ENCODE data around the gene NKTR. TPM values are rescaled to one million over a fixed set of nuclear protein-coding genes. Genes with fewer than 3 reads are reported as not detected.

The NKTR gene
- total RNA-seq, 1 donor from 2014 or later = 80.9 TPM

DNA sequence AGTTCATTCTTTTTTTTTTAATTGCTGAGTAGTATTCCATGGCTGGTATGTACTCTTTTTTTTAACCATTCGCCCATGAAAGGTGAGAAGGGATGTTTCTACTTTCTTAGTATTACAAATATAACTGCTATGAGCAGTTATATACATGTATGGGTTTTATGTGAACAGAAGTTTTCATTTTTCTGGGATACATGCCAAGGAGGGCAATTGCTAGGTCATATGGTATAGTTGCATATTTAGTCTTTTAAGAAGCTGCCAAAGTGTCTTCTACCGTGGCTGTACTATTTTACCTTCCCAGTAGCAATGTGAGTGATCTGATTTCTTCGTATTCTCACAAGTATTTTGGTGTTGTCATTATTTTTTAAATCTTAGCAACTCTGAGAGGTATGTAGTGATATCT, 73.7 kb downstream of the NKTR start:
- no peaks in the 10 kb centered on the region for H3K4me1 Mint-ChIP-seq
- intact Hi-C loops (cut with micrococcal nuclease) = no loop called here
- peaks cover 21% of the 10 kb centered on the region for H3K9me3 Mint-ChIP-seq
- peaks cover 11% of the 10 kb centered on the region for H3K27me3 Mint-ChIP-seq
- no peaks in the 10 kb centered on the region for H3K36me3 Mint-ChIP-seq (ENCODE audit: low read depth)
- no peak overlapping the region for H3K4me3 Mint-ChIP-seq
- no peak for DNase-seq
- H3K27ac Mint-ChIP-seq = no peak overlapping the region

DNA sequence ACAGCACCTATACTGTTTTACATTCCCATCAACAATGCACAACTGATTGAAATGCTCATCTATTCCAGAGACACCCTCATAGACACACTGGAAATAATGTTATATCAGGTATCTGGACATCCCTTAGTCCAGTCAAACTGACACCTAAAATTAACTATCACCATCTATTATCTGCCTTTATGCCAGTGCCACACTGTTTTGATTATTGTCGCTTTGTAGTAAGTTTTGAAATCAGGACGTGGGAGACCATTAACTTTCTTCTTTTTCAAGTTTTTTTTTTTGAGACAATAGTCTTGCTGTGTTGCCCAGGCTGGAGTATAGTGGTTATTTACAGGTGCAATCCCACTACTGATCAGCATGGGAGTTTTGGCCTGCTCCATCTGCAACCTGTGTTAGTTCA, 75.4 kb downstream of the NKTR start:
- Mint-ChIP-seq H3K27ac (no peak overlapping the region), H3K36me3 (ENCODE audit: low read depth) (no peaks in the 10 kb centered on the region)

DNA sequence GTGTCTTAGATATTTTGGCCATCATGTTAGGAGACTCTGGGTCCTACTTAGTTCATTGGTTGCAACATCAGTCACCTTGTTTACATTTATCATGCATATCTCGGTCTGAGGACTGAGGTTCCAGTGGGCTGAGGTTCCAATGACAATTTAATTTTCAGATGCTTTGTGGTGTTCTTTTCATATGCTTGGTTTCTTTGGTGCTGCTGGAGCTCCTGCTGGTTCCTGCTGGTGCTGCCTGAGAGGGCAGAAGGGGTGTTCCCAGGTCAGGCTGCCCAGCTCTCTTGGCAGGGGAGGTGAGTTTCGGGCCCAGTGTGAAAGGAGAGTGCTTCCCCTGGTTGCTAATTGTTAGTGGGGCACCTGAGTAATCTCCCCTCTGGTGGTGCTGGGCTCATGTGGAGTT, 78.0 kb downstream of the NKTR start:
- Mint-ChIP-seq H3K36me3 (ENCODE audit: low read depth) (no peaks in the 10 kb centered on the region), H3K27ac (no peak overlapping the region), H3K9me3 (peaks cover 23% of the 10 kb centered on the region), H3K27me3 (peaks cover 10% of the 10 kb centered on the region), H3K4me3 (no peak overlapping the region), H3K4me1 (no peaks in the 10 kb centered on the region)
- no peak for DNase-seq
- intact Hi-C loops (cut with micrococcal nuclease) = no loop called here

More for the DNA sequence above, 75.4 kb downstream of the NKTR start:
- peaks cover 11% of the 10 kb centered on the region for H3K27me3 Mint-ChIP-seq
- no peak overlapping the region for H3K4me3 Mint-ChIP-seq
- intact Hi-C loops (cut with micrococcal nuclease) = no loop called here
- no peak for DNase-seq
- H3K4me1 Mint-ChIP-seq = no peaks in the 10 kb centered on the region
- H3K9me3 Mint-ChIP-seq = peaks cover 23% of the 10 kb centered on the region

DNA sequence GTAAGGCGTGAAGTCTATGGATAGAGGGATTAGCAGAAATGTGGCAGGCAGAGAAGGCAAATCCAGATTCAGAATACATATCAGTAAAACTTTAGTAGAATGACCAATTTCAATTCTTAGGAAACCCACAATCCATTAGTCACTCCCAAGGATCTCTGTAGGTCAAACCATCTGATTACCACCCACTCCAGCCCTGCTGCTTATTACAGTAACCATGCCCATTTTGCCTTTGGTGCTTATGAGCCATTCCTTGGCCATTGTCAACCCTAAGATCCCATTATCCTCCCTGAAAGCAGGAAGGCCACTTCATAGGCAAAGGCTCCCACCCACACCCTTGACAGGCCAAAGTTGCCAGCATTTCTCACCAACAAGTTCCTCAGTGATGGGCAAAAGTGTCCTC, 79.8 kb downstream of the NKTR start:
- Mint-ChIP-seq H3K9me3 (peaks cover 23% of the 10 kb centered on the region), H3K27ac (no peak overlapping the region), H3K36me3 (ENCODE audit: low read depth) (no peaks in the 10 kb centered on the region), H3K4me1 (no peaks in the 10 kb centered on the region), H3K27me3 (peaks cover 3% of the 10 kb centered on the region), H3K4me3 (no peak overlapping the region)
- intact Hi-C loops (cut with micrococcal nuclease) = no loop called here
- no peak for DNase-seq

DNA sequence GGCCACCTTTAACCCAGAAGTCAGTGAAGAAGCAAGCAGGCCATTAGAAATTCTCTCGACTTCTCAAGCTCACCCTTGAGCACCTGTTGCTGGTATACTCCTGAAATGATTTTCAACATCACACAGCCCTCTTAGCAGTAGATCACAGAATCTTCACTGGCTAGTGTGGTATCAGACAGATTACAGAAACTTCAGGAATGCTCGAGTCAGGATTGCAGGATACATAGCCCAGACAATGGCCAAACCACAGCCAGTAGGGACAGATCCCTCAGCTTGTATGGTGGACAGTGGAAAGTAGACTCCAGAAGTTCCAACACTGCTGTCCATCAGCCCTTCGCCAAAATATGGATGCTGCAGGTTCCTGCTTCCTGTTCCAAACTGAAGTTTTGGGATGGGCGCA, 80.3 kb downstream of the NKTR start:
- no peak for DNase-seq
- Mint-ChIP-seq H3K4me3 (no peak overlapping the region), H3K27ac (no peak overlapping the region), H3K36me3 (ENCODE audit: low read depth) (no peaks in the 10 kb centered on the region), H3K4me1 (peaks cover under 1% of the 10 kb centered on the region), H3K9me3 (peaks cover 23% of the 10 kb centered on the region), H3K27me3 (peaks cover 6% of the 10 kb centered on the region)
- intact Hi-C loops (cut with micrococcal nuclease) = no loop called here

DNA sequence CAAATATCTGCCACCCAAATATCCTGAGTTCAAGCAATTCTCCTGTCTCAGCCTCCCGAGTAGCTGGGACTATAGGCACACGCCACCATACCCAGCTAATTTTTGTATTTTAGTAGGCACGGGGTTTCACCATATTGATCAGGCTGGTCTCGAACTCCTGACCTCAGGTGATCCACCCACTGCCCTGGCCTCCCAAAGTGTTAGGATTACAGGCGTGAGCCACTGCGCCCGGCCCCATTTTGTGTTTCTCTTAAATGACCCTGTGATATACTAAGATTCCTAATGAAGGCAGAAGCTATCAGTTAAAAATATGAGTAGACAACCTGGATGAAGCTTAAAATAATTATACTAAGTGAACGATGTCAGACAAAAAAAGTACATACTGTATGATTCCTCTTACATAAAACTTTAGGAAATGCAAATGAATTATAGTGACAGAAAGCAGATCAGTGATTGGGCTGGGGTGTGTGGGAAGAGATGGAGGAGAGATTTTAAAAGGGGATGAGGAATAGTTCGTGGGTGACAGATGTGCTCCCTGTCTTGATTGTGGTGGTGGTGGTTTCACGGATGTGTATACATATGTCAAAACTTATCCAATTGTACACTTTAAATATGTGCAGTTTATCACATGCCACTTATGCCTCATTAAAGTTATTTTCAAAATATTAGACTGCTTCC, 81.0 kb downstream of the NKTR start:
- H3K27ac Mint-ChIP-seq = no peak overlapping the region
- intact Hi-C loops (cut with micrococcal nuclease) = no loop called here
- H3K36me3 Mint-ChIP-seq (ENCODE audit: low read depth) = no peaks in the 10 kb centered on the region
- H3K9me3 Mint-ChIP-seq = peaks cover 19% of the 10 kb centered on the region
- H3K4me3 Mint-ChIP-seq = no peak overlapping the region
- H3K4me1 Mint-ChIP-seq = peaks cover 2% of the 10 kb centered on the region
- H3K27me3 Mint-ChIP-seq = peaks cover 8% of the 10 kb centered on the region
- no peak for DNase-seq

DNA sequence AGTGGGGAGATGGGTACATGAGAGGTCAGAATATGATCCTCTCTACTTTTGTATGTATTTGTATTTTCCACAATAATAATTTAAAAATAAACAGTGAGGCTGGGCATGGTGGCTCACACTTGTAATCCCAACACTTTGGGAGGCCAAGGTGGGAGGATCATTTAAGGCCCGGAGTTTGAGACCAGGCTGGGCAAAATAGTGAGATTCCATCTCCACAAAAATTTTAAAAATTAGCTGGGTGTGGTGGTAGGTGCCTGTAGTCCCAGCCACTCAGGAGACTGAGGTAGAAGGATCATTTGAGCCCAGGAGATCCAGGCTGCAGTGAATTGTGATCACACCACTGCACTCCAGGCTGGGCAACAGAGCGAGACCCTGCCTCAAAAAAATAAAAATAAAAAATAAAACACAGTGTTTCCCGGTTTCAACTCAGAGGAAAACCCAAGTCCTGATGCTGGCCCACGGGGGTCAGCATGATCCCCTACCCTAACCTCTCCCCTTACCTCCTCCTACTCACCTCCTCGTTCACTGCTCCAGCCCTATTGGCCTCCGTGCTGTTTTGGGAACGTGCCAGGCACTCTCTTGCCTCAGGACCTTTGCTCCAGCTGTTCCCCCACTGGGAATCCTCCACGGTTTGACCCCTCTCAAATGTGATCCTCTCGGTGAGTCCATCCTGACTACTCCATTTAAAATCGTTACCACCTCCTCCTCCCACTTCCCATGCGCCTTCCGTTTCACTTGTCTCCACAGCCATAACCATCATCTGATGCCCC, 82.0 kb downstream of the NKTR start:
- no peak for DNase-seq
- Mint-ChIP-seq H3K9me3 (peaks cover 13% of the 10 kb centered on the region), H3K27me3 (peaks cover 10% of the 10 kb centered on the region), H3K4me3 (no peak overlapping the region), H3K4me1 (peaks cover 2% of the 10 kb centered on the region), H3K36me3 (ENCODE audit: low read depth) (no peaks in the 10 kb centered on the region), H3K27ac (no peak overlapping the region)
- intact Hi-C loops (cut with micrococcal nuclease) = no loop called here

DNA sequence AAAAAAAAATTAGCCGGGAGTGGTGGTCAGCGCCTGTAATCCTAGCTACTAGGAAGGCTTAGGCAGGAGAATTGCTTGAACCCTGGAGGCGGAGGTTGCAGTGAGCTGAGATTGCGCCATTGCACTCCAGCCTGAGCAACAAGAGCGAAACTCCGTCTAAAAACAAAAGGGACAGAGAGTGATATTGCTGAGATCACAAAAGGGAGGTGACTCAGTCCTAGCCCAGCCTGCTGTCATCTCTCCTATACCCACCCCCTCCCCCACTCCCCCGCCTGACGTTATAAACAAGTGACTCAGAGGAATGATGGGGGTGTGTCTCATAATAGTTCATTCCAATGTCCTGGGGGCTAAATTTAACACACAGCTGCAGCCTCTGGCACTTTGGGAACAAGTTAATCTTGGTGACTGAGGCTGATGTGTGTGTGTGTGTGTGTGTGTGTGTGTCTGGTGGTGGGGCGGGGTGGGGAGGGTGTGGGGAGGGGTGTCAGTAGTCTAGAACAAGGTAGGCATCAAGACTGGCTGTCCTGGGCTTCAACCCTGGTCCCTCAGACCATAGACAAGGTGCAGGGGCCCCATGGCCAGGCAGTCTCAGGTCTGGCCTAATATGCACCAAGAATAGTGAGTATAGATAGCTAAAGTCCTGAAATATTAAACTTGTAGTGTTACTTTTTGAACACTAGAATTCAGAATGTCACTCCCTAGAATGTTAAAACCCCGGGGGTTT, 83.6 kb downstream of the NKTR start:
- no peak overlapping the region for H3K4me3 Mint-ChIP-seq
- intact Hi-C loops (cut with micrococcal nuclease) = loop anchor here (1.0 kb wide), 1 partner anchor 46 kb away; no protein-coding TSS in a partner anchor
- DNase-seq = no peak

DNA sequence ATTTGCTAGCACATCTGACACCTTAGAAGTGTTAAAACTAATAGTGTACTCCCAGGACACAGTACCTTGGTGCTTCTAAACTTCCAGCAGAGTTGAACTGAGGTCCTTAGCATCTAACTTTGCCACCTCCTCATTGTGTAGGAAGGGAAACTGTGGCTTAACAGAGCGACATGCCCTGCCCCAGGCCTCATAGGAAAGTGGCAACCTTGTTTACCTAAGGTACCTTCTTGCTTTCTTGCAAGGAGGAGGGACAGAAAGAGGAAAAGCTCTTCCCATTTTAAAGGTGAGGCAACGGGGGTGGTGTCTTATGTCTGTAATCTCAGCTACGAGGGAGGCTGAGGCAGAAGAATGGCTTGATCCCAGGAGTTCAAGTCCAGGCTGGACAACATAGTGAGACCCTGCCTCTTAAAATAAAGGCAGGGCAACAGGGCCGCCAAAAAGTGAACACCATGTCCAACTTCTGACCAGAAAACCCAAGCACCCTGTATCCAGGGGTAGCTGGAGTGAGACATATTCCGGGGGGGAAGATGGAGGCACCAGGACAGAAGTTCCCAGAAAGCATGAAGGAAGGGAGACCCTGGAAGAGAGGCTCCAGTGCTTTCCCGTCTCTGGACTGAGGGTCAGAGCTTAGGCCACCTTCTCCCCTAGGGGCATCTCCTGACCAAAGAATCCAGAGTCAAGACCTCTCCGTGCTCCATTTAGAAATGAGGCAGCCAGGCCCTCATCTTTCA, 84.3 kb downstream of the NKTR start:
- no peak overlapping the region for H3K27ac Mint-ChIP-seq
- no peaks in the 10 kb centered on the region for H3K36me3 Mint-ChIP-seq (ENCODE audit: low read depth)
- peaks cover 2% of the 10 kb centered on the region for H3K4me1 Mint-ChIP-seq
- peaks cover 10% of the 10 kb centered on the region for H3K27me3 Mint-ChIP-seq
- H3K9me3 Mint-ChIP-seq = no peaks in the 10 kb centered on the region
- intact Hi-C loops (cut with micrococcal nuclease) = loop anchor here (1.0 kb wide), 1 partner anchor 46 kb away; no protein-coding TSS in a partner anchor
- no peak overlapping the region for H3K4me3 Mint-ChIP-seq
- DNase-seq = no peak

More for the DNA sequence above, 83.6 kb downstream of the NKTR start:
- Mint-ChIP-seq H3K4me1 (peaks cover 2% of the 10 kb centered on the region), H3K9me3 (peaks cover 3% of the 10 kb centered on the region), H3K36me3 (ENCODE audit: low read depth) (no peaks in the 10 kb centered on the region), H3K27ac (no peak overlapping the region), H3K27me3 (peaks cover 10% of the 10 kb centered on the region)

DNA sequence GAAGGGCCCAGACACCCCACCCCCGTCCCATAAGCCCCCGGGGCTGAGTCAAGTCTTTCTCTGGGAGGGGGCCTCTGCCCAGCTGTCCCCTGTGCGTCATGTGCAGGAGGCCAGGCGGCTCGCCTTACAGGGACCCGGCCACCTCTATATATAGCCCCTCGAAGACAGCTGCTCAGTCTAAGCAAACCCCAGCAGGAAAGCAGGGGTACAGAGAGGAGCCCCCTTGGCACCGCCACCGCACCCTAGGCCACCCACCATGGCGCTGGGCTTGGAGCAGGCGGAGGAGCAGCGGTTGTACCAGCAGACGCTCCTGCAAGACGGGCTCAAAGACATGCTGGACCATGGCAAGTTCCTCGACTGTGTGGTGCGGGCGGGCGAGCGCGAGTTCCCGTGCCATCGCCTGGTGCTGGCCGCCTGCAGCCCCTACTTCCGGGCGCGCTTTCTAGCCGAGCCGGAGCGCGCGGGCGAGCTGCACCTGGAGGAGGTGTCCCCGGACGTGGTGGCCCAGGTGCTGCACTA, 84.9 kb downstream of the NKTR start, which contains the start of gene KLHL40:
KLHL40 (plus strand) TSS at position 175 of the 519 bp plus-strand sequence; CDS start at position 257, 82 bp downstream.
- Mint-ChIP-seq H3K4me1 (peaks cover 2% of the 10 kb centered on the region), H3K27me3 (peaks cover 13% of the 10 kb centered on the region), H3K9me3 (no peaks in the 10 kb centered on the region), H3K4me3 (peak within 1 kb of the TSS; percentile 25), H3K36me3 (ENCODE audit: low read depth) (no peaks in the 10 kb centered on the region), H3K27ac (no peak within 1 kb of the TSS)
- DNase-seq = no peak
- intact Hi-C loops (cut with micrococcal nuclease) = no loop called here

DNA sequence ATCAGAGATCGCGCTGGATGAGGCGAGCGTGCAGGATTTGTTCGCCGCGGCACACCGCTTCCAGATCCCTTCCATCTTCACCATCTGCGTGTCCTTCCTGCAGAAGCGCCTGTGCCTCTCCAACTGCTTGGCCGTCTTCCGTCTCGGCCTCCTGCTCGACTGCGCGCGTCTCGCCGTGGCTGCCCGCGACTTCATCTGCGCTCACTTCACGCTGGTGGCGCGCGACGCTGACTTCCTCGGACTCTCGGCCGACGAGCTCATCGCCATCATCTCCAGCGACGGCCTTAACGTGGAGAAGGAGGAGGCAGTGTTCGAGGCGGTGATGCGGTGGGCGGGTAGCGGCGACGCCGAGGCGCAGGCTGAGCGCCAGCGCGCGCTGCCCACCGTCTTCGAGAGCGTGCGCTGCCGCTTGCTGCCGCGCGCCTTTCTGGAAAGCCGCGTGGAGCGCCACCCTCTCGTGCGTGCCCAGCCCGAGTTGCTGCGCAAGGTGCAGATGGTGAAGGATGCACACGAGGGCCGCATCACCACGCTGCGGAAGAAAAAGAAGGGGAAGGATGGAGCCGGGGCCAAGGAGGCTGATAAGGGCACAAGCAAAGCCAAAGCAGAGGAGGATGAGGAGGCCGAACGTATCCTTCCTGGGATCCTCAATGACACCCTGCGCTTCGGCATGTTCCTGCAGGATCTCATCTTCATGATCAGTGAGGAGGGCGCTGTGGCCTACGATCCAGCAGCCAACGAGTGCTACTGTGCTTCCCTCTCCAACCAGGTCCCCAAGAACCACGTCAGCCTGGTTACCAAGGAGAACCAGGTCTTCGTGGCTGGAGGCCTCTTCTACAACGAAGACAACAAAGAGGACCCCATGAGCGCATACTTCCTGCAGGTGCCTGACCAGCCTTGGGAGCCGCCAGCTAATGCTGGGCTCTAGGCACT, 85.7 kb downstream of the NKTR start:
- intact Hi-C loops (cut with micrococcal nuclease) = no loop called here
- Mint-ChIP-seq H3K27ac (no peak overlapping the region), H3K27me3 (peaks cover 15% of the 10 kb centered on the region), H3K9me3 (no peaks in the 10 kb centered on the region), H3K4me1 (peaks cover 2% of the 10 kb centered on the region), H3K36me3 (ENCODE audit: low read depth) (no peaks in the 10 kb centered on the region), H3K4me3 (peak overlapping the region; percentile 25)
- no peak for DNase-seq

DNA sequence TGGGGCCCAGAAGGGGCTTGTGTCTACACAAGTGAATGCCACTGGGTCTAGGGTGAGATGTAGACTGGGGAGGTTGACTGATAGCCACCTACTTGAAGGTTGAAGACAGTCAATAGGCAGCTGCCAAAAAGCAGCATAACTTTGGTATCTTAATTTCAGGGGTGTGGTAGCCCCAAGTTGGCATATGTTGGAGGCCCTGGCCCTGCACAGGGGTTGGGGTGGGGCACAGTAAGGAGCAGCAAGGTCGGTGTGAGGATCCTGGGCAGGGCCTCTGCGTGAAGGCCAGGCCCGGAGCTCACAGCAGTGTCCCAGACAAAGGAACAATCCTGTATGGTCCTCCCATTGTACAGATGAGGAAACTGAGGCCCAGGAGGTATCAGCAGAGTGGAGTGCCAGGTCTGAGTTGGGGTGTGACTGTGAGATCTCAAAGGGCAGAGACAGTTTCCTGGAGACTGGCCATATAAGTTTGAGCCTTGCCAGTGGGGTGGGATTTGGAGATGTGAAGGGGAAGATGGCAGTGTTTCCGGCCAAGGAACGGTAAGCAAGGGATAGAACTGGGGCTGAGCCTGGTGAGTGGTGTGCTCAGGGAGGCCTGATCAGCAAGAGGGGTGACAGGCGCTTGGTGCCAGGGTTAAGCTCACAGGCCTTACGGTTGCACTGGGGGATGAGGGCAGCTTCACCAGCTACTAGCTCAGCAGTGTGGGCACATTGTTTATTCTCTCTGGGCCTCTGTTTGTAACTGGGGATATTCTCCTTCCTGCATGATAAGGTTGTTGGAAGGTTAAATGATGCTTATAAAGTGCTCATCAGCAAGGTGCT, 86.6 kb downstream of the NKTR start:
- Mint-ChIP-seq H3K27ac (no peak overlapping the region), H3K36me3 (ENCODE audit: low read depth) (no peaks in the 10 kb centered on the region), H3K9me3 (no peaks in the 10 kb centered on the region), H3K4me3 (no peak overlapping the region), H3K4me1 (peaks cover 2% of the 10 kb centered on the region), H3K27me3 (peaks cover 12% of the 10 kb centered on the region)
- intact Hi-C loops (cut with micrococcal nuclease) = no loop called here
- DNase-seq = no peak
